GM12892 (cell line): ENCODE measurements around the gene ACSM4.

Experiments used
- DNase-seq: peaks from one replicate; pipeline ENCODE4 v3.0.0; 2011; ENCODE audit not compliant: insufficient read length
- FAIRE-seq: peaks from 2 replicates; lab custom pipeline; 2011; peaks lifted over from hg19 to GRCh38; lab: Jason Lieb, UNC
- POLR2A ChIP-seq: IDR thresholded peaks from 2 replicates; pipeline ENCODE4 v1.6.1; 2011; ENCODE audit warnings: low read depth, low read length, control low read depth
- POLR2AphosphoS5 ChIP-seq: IDR thresholded peaks from 2 replicates; pipeline ENCODE4 v1.6.1; 2011; ENCODE audit warnings: low read depth, low read length, control low read depth
- TAF1 ChIP-seq: IDR thresholded peaks from 2 replicates; pipeline ENCODE4 v1.6.1; 2011; ENCODE audit warnings: low read depth, mild to moderate bottlenecking, control low read depth, low read length, borderline replicate concordance

Gene ACSM4

GRCh38 chr12:7344833-7345606 is 41.1 kb downstream of the ACSM4 start:
- FAIRE-seq (no peak), DNase-seq (no peak)
- TF ChIP-seq POLR2AphosphoS5 (no peak), POLR2A (no peak), TAF1 (no peak)

GRCh38 chr12:7346551-7347225 is 42.8 kb downstream of the ACSM4 start:
- FAIRE-seq: no peak
- no peak for DNase-seq
- TF ChIP-seq TAF1: no peak
- TF ChIP-seq POLR2A: no peak
- TF ChIP-seq POLR2AphosphoS5: no peak

- TF ChIP-seq POLR2A: no peak
- no peak for TF ChIP-seq POLR2AphosphoS5
- no peak for TF ChIP-seq TAF1
- no peak for FAIRE-seq
- no peak for DNase-seq
Measured at GRCh38 chr12:7349418-7349817, 45.5 kb downstream of the ACSM4 start.

GRCh38 chr12:7351177-7351576 is 47.3 kb downstream of the ACSM4 start:
- TF ChIP-seq POLR2AphosphoS5 (no peak), POLR2A (no peak), TAF1 (no peak)
- DNase-seq: no peak
- no peak for FAIRE-seq

- FAIRE-seq (no peak), DNase-seq (no peak)
- TF ChIP-seq POLR2AphosphoS5 (no peak), POLR2A (no peak), TAF1 (no peak)
Measured at GRCh38 chr12:7352661-7353060, 48.8 kb downstream of the ACSM4 start.

GRCh38 chr12:7354529-7354928 is 50.7 kb downstream of the ACSM4 start:
- FAIRE-seq (no peak), DNase-seq (no peak)
- TF ChIP-seq POLR2AphosphoS5: no peak
- TF ChIP-seq TAF1: no peak
- TF ChIP-seq POLR2A: no peak

- TF ChIP-seq POLR2AphosphoS5 (no peak), TAF1 (no peak), POLR2A (no peak)
- no peak for DNase-seq
- FAIRE-seq: peak; percentile 58
Measured at GRCh38 chr12:7361265-7361664, 57.4 kb downstream of the ACSM4 start.

GRCh38 chr12:7362734-7363133 is 58.9 kb downstream of the ACSM4 start:
- TF ChIP-seq TAF1: no peak
- no peak for TF ChIP-seq POLR2A
- TF ChIP-seq POLR2AphosphoS5: no peak
- DNase-seq: no peak
- FAIRE-seq: no peak

GRCh38 chr12:7369274-7369729 is 65.4 kb downstream of the ACSM4 start:
- no peak; the same call in 1 of the 2 replicates for TF ChIP-seq POLR2A
- peak; percentile 66 for TF ChIP-seq POLR2AphosphoS5
- TF ChIP-seq TAF1: peak; percentile 43; the same call in 1 of the 2 replicates
- DNase-seq (no peak), FAIRE-seq (peak; percentile 14)

GRCh38 chr12:7373226-7373625 is 69.4 kb downstream of the ACSM4 start:
- DNase-seq (no peak), FAIRE-seq (no peak)
- no peak for TF ChIP-seq TAF1
- no peak for TF ChIP-seq POLR2A
- TF ChIP-seq POLR2AphosphoS5: no peak

GRCh38 chr12:7374423-7375144 is 70.7 kb downstream of the ACSM4 start:
- peak; percentile 13 for DNase-seq
- FAIRE-seq: peak; percentile 30
- TF ChIP-seq POLR2AphosphoS5 (no peak), TAF1 (no peak), POLR2A (no peak)

- no peak for FAIRE-seq
- TF ChIP-seq POLR2AphosphoS5: no peak
- TF ChIP-seq TAF1: no peak
- TF ChIP-seq POLR2A: no peak
- no peak for DNase-seq
Measured at GRCh38 chr12:7375145-7375543, 71.3 kb downstream of the ACSM4 start.
